Stimulated activated CD8-positive, alpha-beta memory T cell treated with anti-CD3 and anti-CD28 coated beads, Interleukin-7, amount 100 ng/mL, for 4 hours (primary cell): ENCODE data around the gene ANKRD44.

Source experiments
- DNase-seq, 2 donors: peaks; one replicate each; pipeline ENCODE4 v3.0.0-alpha.2; 2020; ENCODE audit warnings: low read depth in 2 of 2

The ANKRD44 gene

DNA sequence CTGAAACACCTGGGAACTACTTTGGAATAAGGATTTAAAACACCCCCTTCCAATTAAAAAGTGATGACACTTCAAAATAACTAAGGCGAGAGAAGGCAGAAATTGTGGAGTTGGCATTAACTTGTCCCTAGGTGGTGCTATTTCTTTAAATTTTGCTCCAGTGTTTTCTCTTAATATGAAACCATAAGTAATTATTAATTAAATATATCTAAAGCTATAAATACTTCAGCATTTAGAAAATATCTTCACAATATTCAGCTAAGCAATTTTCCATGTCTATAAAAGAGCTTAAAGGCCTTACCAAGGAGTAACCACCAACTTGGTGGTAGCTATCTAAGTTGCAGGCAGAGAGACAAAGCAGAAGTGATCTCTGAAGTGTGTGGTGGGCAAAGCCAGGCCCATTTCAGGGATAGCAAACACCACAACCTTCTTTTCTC is 197.3 kb downstream of the ANKRD44 start:
- no peak for DNase-seq

DNA sequence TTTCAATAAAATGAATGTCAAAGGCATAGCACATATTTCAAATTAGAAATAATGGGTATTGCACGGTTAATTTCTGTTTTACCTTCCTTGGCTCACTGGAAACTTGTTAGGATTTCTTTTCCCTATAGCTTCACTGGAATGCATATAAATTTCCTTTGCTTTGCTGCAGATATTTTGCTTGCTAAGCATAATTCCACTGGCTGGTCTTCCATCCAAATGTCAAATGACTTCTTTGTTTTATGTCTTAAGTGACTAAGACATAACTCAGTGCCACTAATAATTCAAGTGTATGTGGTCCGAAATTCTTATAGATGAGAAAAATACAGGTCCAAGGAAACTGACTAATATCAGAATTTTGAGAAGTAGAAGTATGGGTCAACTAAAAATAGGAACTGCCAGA is 201.3 kb downstream of the ANKRD44 start:
- DNase-seq = no peak

DNA sequence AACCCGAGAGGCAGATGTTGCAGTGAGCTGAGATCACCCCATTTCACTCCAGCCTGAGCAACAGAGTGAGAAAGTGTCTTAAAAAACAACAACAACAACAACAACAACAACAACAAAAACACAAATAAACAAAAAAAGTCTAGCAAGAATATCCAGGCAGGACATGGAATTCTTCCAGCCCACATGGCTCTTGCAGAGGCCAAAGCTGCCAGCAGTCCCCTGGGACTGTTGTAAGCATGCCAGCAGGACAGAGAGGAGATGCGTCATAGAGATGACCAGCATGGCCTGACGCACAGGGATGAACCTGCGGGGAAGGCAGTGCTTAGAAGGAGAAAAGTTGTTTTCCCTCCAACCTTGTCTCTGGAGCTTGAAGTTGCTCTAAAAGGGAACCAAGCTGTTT is 201.8 kb downstream of the ANKRD44 start:
- DNase-seq = no peak

DNA sequence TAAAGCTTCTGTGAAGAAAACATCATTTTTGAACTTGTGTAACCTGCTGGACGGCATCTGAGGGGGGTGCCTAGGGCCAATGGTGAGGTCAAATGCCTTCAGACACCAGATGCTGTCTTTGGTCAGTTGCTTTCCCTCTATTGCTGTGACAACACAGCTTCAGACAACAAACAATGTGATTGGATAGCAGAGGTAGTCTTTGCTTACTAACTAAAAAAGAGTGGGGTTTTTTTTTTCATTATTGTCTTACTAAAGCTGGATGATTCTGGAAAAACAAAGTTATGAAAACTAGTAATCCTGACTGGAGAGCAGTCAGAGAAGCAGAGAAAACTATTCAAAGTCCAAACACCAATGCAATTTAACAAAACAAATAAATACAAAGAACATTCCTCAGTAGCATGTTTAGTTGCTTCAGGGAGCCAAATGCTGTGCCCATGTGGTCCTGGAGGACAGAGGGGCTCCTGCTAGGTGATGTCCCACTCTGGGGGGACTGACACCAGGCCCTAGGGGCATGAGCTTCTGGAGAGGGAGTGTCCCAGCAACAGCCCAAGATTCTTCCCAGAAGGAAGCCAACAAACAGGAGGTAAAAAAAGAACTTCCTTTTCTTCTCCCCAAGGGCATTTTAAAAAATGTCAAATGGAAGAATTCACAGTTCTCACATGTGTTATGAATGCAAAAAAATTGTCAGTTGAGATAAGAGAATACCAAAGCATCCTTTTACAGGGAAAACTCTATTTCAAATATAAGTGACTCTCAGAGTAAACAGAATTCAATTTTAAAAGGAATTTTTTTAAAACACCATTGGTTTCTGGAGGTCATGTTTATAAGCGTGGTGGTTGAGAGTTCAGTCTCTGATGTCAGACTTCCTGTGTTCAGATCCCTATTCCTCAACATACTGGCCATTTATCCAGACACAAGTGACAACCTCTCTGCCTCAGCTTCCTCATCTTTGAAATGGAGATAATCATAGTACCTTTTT is 203.0 kb downstream of the ANKRD44 start:
- DNase-seq = no peak

DNA sequence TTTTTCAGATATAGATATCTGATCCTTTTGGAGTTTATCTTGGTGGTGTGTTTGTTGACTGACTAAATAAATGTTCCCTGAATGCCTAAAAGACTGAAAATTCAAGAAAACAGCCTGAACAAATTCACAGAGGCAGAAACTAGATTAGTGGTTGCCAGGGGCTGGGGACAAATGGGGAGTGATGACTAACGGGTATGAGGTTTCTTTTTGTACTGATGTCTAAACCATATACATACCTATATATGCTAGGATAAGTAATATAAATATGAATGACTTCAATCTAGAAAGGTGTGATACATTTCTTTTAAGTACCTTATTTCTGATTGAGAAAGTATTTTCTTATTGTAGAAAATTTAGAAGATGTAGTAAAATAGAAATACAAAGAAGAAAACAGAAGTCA is 207.2 kb downstream of the ANKRD44 start:
- no peak for DNase-seq

GRCh38 chr2:197102231-197102630 is 208.3 kb downstream of the ANKRD44 start:
- DNase-seq = no peak

DNA sequence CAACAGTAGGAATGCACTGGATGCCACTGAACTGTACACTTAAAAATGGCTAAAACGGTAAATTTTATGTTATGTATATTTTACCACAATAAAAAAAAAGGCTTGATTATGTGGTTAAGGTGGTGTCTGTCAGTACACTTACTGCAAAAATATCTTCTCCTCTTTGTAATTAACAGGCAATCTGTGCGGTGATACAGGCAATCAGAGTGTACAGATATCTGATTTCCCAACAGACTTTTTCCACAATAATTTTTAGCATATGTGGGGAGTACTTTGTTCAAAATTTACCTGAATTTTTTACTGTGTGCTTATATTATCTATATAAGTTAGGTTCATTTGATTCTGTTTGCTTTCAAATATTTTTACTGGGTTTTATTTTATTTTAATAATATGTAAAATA is 209.1 kb downstream of the ANKRD44 start:
- DNase-seq = no peak

DNA sequence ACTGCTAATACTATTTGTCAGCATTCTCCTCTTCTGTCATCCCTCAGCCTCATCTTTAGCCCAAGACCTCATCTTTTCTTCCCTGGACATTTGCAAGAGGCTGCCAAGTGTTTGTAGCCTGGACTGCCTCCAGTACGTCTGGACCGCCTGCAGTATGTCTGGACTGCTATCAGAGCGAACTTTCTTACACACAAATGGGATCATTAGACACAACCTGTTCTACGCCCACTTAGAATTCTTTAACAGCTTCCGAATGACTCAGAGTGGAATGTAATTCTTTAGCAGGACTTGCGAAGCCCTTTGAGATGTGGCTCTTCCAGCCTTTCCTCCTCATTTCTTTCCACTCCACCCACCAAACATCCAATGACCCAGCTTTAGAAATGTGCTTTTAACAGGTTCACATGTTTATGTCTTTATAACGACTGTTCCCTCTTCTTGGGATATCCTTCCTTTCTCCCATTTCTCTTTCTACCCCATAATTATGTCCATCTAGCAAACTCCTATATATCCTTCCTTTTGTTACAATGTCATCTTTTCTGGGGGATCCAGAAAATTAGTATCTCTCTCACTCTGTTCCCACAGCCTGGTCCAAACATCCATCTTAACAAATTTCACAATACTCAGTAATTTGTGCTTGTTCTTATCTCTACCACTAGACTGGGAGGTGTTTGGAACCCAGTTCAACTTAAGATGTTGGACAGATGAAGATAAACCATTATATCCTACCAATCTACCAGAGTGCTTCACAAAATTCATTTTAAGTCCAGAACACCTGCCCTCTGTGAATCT is 212.8 kb downstream of the ANKRD44 start:
- no peak for DNase-seq

DNA sequence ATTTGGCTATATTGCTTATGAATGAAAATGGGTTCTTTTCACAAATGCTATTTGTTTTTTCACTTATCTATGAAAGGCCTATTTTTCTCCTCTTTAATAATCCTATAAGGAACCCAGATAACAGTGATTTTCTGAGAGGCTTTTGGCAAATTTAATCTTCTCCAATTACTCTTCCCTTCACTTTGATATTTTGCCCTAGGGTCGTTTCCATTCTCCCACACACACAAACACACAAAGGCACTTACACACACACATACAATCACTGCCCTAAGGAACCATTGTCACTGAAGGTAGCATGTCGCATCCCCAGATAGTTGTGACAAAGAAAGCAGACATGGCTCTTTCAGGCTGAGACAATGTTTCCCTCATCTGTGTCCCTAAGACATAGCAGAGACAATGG is 213.9 kb downstream of the ANKRD44 start:
- DNase-seq = no peak

GRCh38 chr2:197092431-197092830 is 218.1 kb downstream of the ANKRD44 start:
- no peak for DNase-seq

- no peak for DNase-seq
Observed at GRCh38 chr2:197090742-197091367, 219.7 kb downstream of the ANKRD44 start.

DNA sequence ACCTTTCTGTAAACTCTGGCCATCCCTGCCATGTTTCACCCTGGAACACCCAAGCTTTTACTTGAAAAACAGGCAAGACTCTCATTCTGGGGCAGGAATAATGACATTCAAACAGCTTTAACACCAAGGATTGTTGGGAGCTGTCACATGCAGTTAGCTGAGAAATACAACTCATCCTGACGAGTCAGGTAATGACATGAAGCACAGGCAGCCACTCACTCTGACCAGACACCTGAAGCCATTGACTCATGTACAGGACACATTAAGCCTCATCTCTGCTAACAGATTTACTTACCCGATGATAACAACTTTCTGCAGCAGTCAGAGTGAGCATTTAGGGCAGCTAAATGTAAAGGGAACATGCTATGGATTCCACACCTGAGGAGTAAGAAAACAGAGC is 220.9 kb downstream of the ANKRD44 start:
- no peak for DNase-seq

- no peak for DNase-seq
Observed at GRCh38 chr2:197088694-197089093, 221.9 kb downstream of the ANKRD44 start.

- DNase-seq = no peak
Observed at GRCh38 chr2:197086500-197086899, 224.1 kb downstream of the ANKRD44 start.

DNA sequence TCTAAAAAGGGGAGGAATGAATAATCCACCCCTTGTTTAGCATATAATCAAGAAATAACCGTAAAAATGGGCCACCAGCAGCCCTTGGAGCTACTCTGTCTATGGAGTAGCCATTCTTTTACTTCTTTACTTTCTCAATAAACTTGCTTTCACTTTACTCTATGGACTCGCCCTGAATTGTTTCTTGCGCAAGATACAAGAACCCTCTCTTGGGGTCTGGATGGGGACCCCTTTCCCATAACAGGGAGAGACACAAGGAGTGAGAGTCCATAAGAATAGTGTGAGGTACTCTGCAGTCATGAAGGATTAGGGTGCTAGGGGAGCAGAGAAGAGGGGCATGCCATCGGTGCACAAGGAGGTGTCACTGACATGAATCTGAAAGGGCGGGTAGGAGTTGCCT is 224.9 kb downstream of the ANKRD44 start:
- no peak for DNase-seq

- DNase-seq = no peak
Observed at GRCh38 chr2:197081294-197081693, 229.3 kb downstream of the ANKRD44 start.

GRCh38 chr2:197080578-197081216 is 229.9 kb downstream of the ANKRD44 start:
- DNase-seq = no peak

- no peak for DNase-seq
Observed at GRCh38 chr2:197079832-197080555, 230.6 kb downstream of the ANKRD44 start.

DNA sequence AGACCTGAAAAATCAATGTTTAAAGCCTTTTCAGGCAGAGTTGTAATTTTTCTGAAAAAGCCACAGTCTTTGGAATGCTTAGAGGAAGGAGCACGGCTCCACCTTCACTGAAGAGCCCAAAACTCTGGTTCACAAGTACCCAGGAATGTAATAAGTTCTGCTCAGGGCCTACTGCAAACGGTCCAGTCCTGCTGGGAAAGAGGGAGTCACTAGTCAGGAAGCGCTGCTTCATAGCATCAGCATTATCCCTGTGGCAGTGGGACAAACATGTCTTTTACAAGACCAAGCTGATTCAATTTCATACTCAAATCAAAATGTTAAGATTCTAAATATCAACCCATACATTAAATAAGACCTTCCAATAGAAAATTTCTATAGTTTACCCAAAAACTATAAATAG is 231.2 kb downstream of the ANKRD44 start:
- no peak for DNase-seq

GRCh38 chr2:197078535-197078934 is 232.0 kb downstream of the ANKRD44 start:
- no peak for DNase-seq

DNA sequence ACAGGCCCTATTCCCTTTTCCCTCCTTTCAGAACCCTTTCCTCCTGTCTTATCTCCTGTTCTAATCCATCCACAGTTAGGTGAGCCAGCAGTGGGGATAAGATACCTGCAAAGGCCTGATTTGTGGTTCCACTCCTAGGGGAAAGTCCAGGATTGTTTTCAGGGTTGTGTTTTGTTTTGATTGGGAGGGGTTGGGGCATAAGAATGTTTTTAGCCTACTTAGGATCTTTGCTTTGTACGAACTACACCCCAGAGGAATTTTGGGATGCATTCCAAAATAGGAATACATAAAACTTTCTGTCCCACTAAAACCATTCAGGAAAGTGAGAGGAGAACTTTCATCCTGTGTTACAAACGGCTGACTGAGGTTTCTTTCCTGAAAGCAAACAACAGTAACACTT is 233.2 kb downstream of the ANKRD44 start:
- no peak for DNase-seq
